WTC11 (cell line): Measurements from ENCODE around the gene SUGP2. TPM values are rescaled to one million over a fixed set of nuclear protein-coding genes. Genes with fewer than 3 reads are reported as not detected.

Source experiments
- ATAC-seq: fragments of 200-7000 bp; cut with Tn5 transposase; 2 replicates; pipeline ENCODE4 v1.10.0; 2021; ENCODE audit warnings: mild to moderate bottlenecking, moderate library complexity
- CTCF ChIA-PET: fragments of 300-600 bp; sonication (Branson Sonifier 250); formaldehyde crosslinking; loops from one replicate; lab custom pipeline; 2021; ENCODE audit warnings: antibody characterized with exemption; lab: Charles Lee
- POLR2A ChIA-PET: fragments of 350-600 bp; sonication (Branson Sonifier 250); formaldehyde crosslinking; loops from one replicate; lab custom pipeline; 2021; ENCODE audit warnings: antibody characterized with exemption; lab: Charles Lee
- DNase-seq: peaks from one replicate; pipeline ENCODE4 v3.0.0; 2021; ENCODE audit warnings: low spot score
- H3K27ac Mint-ChIP-seq: 2 replicates; pipeline ENCODE4 v1.8.0; 2021; ENCODE audit warnings: mixed read lengths
- H3K27me3 Mint-ChIP-seq: 2 replicates; pipeline ENCODE4 v1.8.0; 2021; ENCODE audit warnings: low read depth, mild to moderate bottlenecking, moderate library complexity, mixed read lengths
- H3K36me3 Mint-ChIP-seq: 2 replicates; pipeline ENCODE4 v1.8.0; 2021; ENCODE audit warnings: mixed read lengths
- H3K4me1 Mint-ChIP-seq: 2 replicates; pipeline ENCODE4 v1.8.0; 2022; ENCODE audit warnings: mixed read lengths
- H3K4me3 Mint-ChIP-seq: 2 replicates; pipeline ENCODE4 v1.8.0; 2021; ENCODE audit warnings: mild to moderate bottlenecking, moderate library complexity, mixed read lengths
- H3K9me3 Mint-ChIP-seq: 2 replicates; pipeline ENCODE4 v1.8.0; 2021; ENCODE audit warnings: mixed read lengths
- ARID4B ChIP-seq: sonication (generic); formaldehyde crosslinking; IDR thresholded peaks from 2 replicates; pipeline ENCODE4 v1.8.0; 2023; ENCODE audit warnings: missing genetic modification reagents, mild to moderate bottlenecking, borderline replicate concordance
- ATF3 ChIP-seq: sonication (generic); formaldehyde crosslinking; conservative IDR thresholded peaks from 2 replicates; pipeline ENCODE4 v1.8.1; 2022; ENCODE audit warnings: mild to moderate bottlenecking, missing genetic modification reagents
- E2F5 ChIP-seq: sonication (generic); formaldehyde crosslinking; IDR thresholded peaks from 2 replicates; pipeline ENCODE4 v1.8.1; 2022; ENCODE audit warnings: mild to moderate bottlenecking, moderate library complexity, missing genetic modification reagents
- EMX1 ChIP-seq: fragments of 250-450 bp; sonication (Bioruptor Pico); IDR thresholded peaks from 2 replicates; pipeline ENCODE4 v1.8.0; 2021; ENCODE audit warnings: mild to moderate bottlenecking
- FOXP4 ChIP-seq: sonication (generic); formaldehyde crosslinking; IDR thresholded peaks from 2 replicates; pipeline ENCODE4 v1.8.0; 2022; ENCODE audit warnings: mild to moderate bottlenecking, missing genetic modification reagents
- GABPB1 ChIP-seq: sonication (generic); formaldehyde crosslinking; IDR thresholded peaks from 2 replicates; pipeline ENCODE4 v1.8.1; 2023; ENCODE audit warnings: mild to moderate bottlenecking, missing genetic modification reagents
- HMGXB4 ChIP-seq: sonication (generic); formaldehyde crosslinking; IDR thresholded peaks from 2 replicates; pipeline ENCODE4 v1.8.1; 2023; ENCODE audit warnings: mild to moderate bottlenecking, moderate library complexity, missing genetic modification reagents
- IRF2 ChIP-seq: sonication (generic); formaldehyde crosslinking; IDR thresholded peaks from 2 replicates; pipeline ENCODE4 v1.8.0; 2022; ENCODE audit warnings: low read depth, missing genetic modification reagents, borderline replicate concordance
- JAZF1 ChIP-seq: fragments of 250-450 bp; sonication (Bioruptor Pico); IDR thresholded peaks from 2 replicates; pipeline ENCODE4 v1.9.0; 2021; ENCODE audit warnings: moderate library complexity, mild to moderate bottlenecking, inconsistent platforms
- JUN ChIP-seq: sonication (generic); formaldehyde crosslinking; IDR thresholded peaks from 2 replicates; pipeline ENCODE4 v1.8.0; 2023; ENCODE audit warnings: mild to moderate bottlenecking, missing genetic modification reagents
- MLX ChIP-seq: sonication (generic); formaldehyde crosslinking; IDR thresholded peaks from 2 replicates; pipeline ENCODE4 v1.8.1; 2023; ENCODE audit warnings: mild to moderate bottlenecking, missing genetic modification reagents, moderate library complexity
- NFE2L1 ChIP-seq: sonication (generic); formaldehyde crosslinking; IDR thresholded peaks from 2 replicates; pipeline ENCODE4 v1.8.1; 2023; ENCODE audit warnings: missing genetic modification reagents
- SMAD4 ChIP-seq: sonication (generic); formaldehyde crosslinking; IDR thresholded peaks from 2 replicates; pipeline ENCODE4 v1.8.0; 2022; ENCODE audit warnings: mild to moderate bottlenecking, missing genetic modification reagents
- USF1 ChIP-seq: sonication (generic); formaldehyde crosslinking; IDR thresholded peaks from 2 replicates; pipeline ENCODE4 v1.8.0; 2022; ENCODE audit warnings: mild to moderate bottlenecking, missing genetic modification reagents
- ZBTB43 ChIP-seq: sonication (generic); formaldehyde crosslinking; IDR thresholded peaks from 2 replicates; pipeline ENCODE4 v1.8.1; 2023; ENCODE audit warnings: mild to moderate bottlenecking, missing genetic modification reagents
- ZNF121 ChIP-seq: sonication (generic); formaldehyde crosslinking; IDR thresholded peaks from 2 replicates; pipeline ENCODE4 v1.8.0; 2023; ENCODE audit warnings: missing genetic modification reagents
- ZNF263 ChIP-seq: sonication (generic); formaldehyde crosslinking; IDR thresholded peaks from 2 replicates; pipeline ENCODE4 v1.8.1; 2022; ENCODE audit warnings: low read depth, mild to moderate bottlenecking, moderate library complexity, missing genetic modification reagents
- ZNF396 ChIP-seq: fragments of 250-450 bp; sonication (Bioruptor Pico); IDR thresholded peaks from 2 replicates; pipeline ENCODE4 v1.8.0; 2021; ENCODE audit warnings: mild to moderate bottlenecking, moderate library complexity, borderline replicate concordance
- ZNF425 ChIP-seq: fragments of 250-450 bp; sonication (Bioruptor Pico); conservative IDR thresholded peaks from 2 replicates; pipeline ENCODE4 v1.9.0; 2021; ENCODE audit warnings: mild to moderate bottlenecking
- total RNA-seq: library from RNA; stranded (reverse); gene quantifications from 3 replicates; pipeline ENCODE4 v1.2.3, GENCODE V29; 2021

The SUGP2 gene
- total RNA-seq, 1 experiment from 2014 or later, result 160 TPM

GRCh38 chr19:18975869-18976268, 57.4 kb downstream of the SUGP2 start (continued):
- TF ChIP-seq ARID4B (CRISPR knock-in tag) (no peak), JUN (CRISPR knock-in tag) (no peak), ZNF425 (CRISPR knock-in tag) (no peak), GABPB1 (CRISPR knock-in tag) (no peak)

- ChIA-PET CTCF (interaction anchor here (0.6 to 1.5 kb wide), 2 partner anchors 12 to 74 kb away, joined by 3 to 6 read pairs; no protein-coding TSS in a partner anchor), POLR2A (no interaction called here)
- Mint-ChIP-seq H3K4me1 (no peaks in the 10 kb centered on the region), H3K27me3 (peaks cover 5% of the 10 kb centered on the region), H3K36me3 (no peaks in the 10 kb centered on the region), H3K27ac (no peak overlapping the region), H3K4me3 (no peak overlapping the region), H3K9me3 (no peaks in the 10 kb centered on the region)
- no peak for ATAC-seq
- no peak for TF ChIP-seq SMAD4
- no peak for TF ChIP-seq ATF3 (CRISPR knock-in tag)
- no peak for TF ChIP-seq ZNF396
- TF ChIP-seq, all 79 proteins: peak for 0
- no peak for DNase-seq
Measured at GRCh38 chr19:18975011-18975410, 58.3 kb downstream of the SUGP2 start.

GRCh38 chr19:18972851-18973250, 60.5 kb downstream of the SUGP2 start:
- H3K4me3 Mint-ChIP-seq, result no peak overlapping the region
- H3K27me3 Mint-ChIP-seq, result peaks cover 2% of the 10 kb centered on the region; the same call in 1 of the 2 replicates
- POLR2A ChIA-PET, result interaction anchor here (0.6 kb wide), 1 partner anchor 25 kb away, joined by 6 read pairs; no protein-coding TSS in a partner anchor
- peaks cover 4% of the 10 kb centered on the region; the same call in 1 of the 2 replicates for H3K9me3 Mint-ChIP-seq
- no peaks in the 10 kb centered on the region for H3K36me3 Mint-ChIP-seq
- ATAC-seq (no peak), DNase-seq (no peak)
- TF ChIP-seq EMX1, result no peak
- no peak for TF ChIP-seq E2F5 (CRISPR knock-in tag)
- no peak for TF ChIP-seq NFE2L1
- no peak for TF ChIP-seq ZBTB43 (CRISPR knock-in tag)
- no peak for TF ChIP-seq ZNF263 (CRISPR knock-in tag)
- no peak for TF ChIP-seq HMGXB4 (CRISPR knock-in tag)
- no peak for TF ChIP-seq IRF2 (CRISPR knock-in tag)
- TF ChIP-seq JAZF1, result no peak
- no peak for TF ChIP-seq ZNF121
- no peak for TF ChIP-seq JUN (CRISPR knock-in tag)
- no peak for TF ChIP-seq MLX (CRISPR knock-in tag)
- TF ChIP-seq FOXP4 (CRISPR knock-in tag), result no peak
- TF ChIP-seq USF1 (CRISPR knock-in tag), result no peak
- no peaks in the 10 kb centered on the region for H3K4me1 Mint-ChIP-seq
- H3K27ac Mint-ChIP-seq, result no peak overlapping the region
- CTCF ChIA-PET, result interaction anchor here (0.6 to 1.2 kb wide), 4 partner anchors 11 to 126 kb away, joined by 3 to 6 read pairs (median 4); no protein-coding TSS in a partner anchor
